GM12875 (cell line): ENCODE results near the gene TRAP1.
"Not testable (repeated sequence)": the region's sequence is repeated elsewhere in the genome, so short reads cannot be mapped to it uniquely, and the experiment has no call there.

ENCODE experiments used
- H3K4me3 ChIP-seq: one replicate; pipeline ENCODE4 v1.5.1; 2011; ENCODE audit warnings: low read depth, low read length, control low read depth
- TF ChIP-seq, protein P1 (sequence below): IDR thresholded peaks from 2 replicates; pipeline ENCODE4 v1.5.1; 2011; ENCODE audit warnings: low read depth, mild to moderate bottlenecking, control low read depth, inconsistent platforms, low read length, moderate library complexity, borderline replicate concordance; ENCODE audit not compliant: insufficient read depth

Gene TRAP1

DNA sequence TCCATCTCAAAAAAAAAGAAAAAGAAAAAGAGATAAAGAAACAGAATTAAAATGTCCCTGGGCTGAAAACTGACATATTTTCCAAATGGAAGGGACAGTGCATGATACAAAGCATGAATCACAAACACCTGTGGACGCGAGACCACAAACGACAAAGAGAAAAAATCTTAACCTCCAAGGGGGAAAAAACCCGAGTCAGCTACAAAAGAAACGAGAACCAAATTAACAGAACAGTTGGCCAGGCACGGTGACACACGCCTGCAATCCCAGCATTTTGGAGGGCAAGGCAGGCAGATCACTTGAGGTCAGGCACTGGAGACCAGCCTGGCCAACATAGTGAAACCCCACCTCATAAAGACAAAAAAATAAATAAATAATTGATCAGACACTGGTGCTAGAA, 1.9 kb downstream of the TRAP1 start:
- H3K4me3 ChIP-seq, result no peak overlapping the region
- TF ChIP-seq, protein P1, sequence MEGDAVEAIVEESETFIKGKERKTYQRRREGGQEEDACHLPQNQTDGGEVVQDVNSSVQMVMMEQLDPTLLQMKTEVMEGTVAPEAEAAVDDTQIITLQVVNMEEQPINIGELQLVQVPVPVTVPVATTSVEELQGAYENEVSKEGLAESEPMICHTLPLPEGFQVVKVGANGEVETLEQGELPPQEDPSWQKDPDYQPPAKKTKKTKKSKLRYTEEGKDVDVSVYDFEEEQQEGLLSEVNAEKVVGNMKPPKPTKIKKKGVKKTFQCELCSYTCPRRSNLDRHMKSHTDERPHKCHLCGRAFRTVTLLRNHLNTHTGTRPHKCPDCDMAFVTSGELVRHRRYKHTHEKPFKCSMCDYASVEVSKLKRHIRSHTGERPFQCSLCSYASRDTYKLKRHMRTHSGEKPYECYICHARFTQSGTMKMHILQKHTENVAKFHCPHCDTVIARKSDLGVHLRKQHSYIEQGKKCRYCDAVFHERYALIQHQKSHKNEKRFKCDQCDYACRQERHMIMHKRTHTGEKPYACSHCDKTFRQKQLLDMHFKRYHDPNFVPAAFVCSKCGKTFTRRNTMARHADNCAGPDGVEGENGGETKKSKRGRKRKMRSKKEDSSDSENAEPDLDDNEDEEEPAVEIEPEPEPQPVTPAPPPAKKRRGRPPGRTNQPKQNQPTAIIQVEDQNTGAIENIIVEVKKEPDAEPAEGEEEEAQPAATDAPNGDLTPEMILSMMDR, result no peak

DNA sequence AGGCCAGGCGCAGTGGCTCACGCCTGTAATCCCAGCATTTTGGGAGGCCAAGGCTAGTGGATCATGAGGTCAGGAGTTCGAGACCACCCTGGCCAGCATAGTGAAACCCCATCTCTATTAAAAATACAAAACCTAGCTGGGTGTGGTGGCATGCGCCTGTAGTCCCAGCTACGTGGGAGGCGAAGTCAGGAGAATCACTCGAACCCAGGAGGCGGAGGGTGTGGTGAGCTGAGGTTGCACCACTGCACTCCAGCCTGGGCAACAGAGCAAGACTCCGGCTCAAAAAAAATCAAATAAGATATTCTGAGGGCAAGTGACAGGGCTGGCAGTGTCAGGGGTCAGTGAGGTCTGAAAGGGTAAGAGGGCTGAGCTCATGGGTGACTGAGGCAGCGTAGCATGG, 2.9 kb downstream of the TRAP1 start:
- H3K4me3 ChIP-seq, result not testable (repeated sequence)

DNA sequence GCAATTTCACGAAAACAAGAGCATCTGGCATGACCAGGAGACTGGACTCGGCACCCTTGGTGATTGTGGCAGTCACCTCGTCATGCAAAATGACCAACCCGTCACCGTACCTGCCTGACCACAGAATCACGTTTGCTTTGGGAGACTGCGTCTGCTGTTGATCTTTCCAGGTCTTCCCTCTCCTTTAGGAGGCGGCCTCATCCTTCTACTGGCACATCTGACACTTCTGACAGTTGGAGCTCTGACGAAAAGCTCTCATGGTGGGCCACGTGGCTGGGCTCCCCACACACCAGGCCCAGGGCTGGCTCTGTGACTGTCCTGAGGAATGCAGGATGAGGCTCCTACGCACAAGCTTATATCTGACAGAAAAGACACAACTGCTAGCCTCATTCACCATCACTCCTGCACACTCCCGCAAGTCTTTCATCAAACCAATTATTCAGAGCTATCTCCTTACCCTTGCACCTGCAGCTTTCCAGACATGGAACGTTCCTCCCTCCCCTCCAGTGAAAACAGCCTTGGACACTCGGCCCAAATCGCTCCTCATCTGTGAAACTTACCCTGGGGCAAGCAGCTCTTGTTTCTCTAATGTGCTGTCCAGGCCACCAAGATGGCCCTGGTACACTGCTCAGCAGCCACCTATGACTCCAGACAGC, 3.6 kb downstream of the TRAP1 start:
- TF ChIP-seq, protein P1, result no peak
- H3K4me3 ChIP-seq, result no peak overlapping the region

DNA sequence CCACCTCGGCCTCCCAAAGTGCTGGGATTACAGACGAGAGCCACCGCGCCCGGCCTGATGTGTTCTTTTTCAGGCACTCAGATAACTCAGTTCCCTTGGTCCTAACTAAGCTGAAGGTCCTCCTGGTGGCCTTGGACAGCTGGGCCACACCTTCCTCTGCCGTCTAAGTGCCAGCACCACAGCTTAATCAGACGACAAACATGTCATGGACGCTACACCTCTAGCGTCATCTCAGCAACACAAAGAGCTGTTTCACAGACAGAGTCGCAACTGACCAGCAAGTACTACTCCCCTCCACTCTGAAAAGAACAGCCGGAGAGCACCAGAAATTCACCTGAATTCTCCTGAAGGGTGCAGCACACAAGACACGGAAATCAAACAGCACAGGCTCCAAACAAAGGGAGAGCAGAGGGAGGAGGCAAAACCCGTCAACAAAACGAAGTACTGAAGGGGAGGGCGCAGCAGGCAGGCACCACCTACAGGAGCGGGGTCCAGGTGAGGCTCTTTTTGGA, 4.4 kb downstream of the TRAP1 start:
- no peak overlapping the region for H3K4me3 ChIP-seq
- TF ChIP-seq, protein P1, result no peak

DNA sequence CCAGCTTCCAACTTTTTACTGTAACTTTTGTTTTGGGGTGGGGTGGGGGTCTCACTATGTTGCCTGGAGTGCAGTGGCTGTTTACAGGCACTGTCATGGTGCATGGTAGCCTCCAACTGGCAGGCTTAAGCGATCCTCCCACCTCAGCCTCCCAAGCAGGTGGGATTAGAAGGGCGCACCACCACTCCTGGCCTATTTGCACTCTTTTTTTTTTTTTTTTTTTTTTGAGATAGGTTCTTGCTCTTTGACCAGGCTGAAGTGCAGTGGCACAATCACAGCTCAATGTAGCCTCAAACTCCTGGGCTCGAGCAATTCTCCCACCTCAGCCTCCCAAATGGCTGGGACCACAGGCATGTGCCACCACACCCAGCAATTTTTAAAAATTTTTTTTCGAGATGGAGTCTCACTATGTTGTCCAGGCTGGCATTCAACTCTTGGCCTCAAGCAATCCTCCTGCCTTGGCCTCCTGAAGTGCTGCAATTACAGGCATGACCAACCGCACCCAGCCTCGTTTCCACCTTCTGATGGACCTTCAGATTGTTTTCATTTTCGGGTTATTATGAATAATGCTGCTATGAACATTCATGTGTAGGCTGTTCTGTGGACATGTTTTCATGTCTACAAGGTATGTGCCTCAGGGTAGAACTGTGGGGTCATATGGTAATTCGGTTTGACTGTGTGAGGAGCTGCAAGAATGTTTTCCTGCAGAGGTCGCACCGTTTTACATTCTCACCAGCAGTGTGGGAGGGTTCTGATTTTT, 10.9 kb downstream of the TRAP1 start:
- TF ChIP-seq, protein P1, result no peak
- H3K4me3 ChIP-seq, result no peak overlapping the region

DNA sequence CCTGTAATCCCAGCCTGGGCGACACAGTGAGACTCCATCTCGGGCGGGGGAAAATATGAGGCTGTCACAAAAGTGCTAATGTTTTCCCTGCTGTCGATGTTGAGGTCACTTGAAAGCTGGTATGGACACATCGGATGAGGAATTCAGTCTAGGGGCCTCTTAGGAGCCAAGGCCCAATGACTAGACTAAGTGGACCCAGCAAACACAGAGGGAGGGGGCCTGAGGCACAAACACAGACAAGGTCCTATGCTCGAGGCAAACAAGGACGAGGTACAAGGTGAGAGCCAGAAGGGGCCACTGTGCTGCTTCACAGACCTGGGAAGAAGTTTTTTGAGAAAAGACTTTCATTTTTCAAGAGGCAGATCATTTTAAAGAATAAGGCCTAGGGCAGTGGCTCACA, 15.2 kb downstream of the TRAP1 start:
- no peak overlapping the region for H3K4me3 ChIP-seq
- TF ChIP-seq, protein P1, result no peak

DNA sequence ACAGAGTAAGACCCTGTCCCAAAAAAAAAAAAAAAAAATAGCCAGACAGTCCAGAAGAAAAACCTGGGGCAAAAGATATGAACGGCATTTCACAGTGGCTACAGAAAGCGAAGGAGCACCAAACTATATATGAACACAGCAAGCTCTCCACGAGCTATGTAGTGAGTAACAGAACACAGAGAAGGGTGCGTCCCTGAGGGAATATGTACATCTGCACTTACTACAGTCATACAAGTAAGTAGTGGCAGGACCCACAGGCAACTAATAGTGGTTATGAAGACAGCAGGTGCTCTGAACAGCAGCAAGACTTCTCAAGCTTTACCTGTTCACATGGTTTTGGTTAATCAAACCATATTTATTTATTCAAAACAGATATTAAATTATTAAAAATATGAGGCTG, 15.8 kb downstream of the TRAP1 start:
- no peak overlapping the region for H3K4me3 ChIP-seq
- TF ChIP-seq, protein P1, result no peak
